ENCODE data around the gene NAA40. TPM values are rescaled to one million over a fixed set of nuclear protein-coding genes. Genes with fewer than 3 reads are reported as not detected.

NAA40 gene
- total and polyA plus RNA-seq, 2 experiments from 2014 or later: 10.1 to 24.6 TPM

GRCh38 chr11:63911876-63912275 is 26.9 kb upstream of the NAA40 start:
- Histone ChIP-seq H3K27ac (ENCODE audit: low read depth) (no peak overlapping the region), H3K9me2 (ENCODE audit: insufficient read depth) (no peaks in the 10 kb centered on the region)

More at GRCh38 chr11:63911876-63912275, 26.9 kb upstream of the NAA40 start:
- Histone ChIP-seq H3K4me3 (no peak overlapping the region), H2AFZ (no peak overlapping the region), H3K27me3 (ENCODE audit: insufficient read depth) (no peaks in the 10 kb centered on the region), H4K20me1 (replicated peaks; ENCODE audit: insufficient read depth) (peaks cover 7% of the 10 kb centered on the region; the same call in 1 of the 2 replicates), H3F3A (replicated peaks; ENCODE audit: low read depth) (peaks cover 38% of the 10 kb centered on the region), H3K79me2 (replicated peaks; ENCODE audit: insufficient read depth) (peaks cover 16% of the 10 kb centered on the region), H3K36me3 (ENCODE audit: insufficient read depth) (peaks cover 8% of the 10 kb centered on the region; the same call in 1 of the 2 replicates), H3K4me2 (no peak overlapping the region), H3K4me1 (ENCODE audit: insufficient read depth) (peaks cover 50% of the 10 kb centered on the region)
- no peaks in the 10 kb centered on the region; the same call in 2 of the 3 replicates for H3K9me3 Mint-ChIP-seq
- ATAC-seq (no peak), DNase-seq (ENCODE audit: low spot score) (no peak)
- H3K4me3 Mint-ChIP-seq: no peak overlapping the region
- H3K27ac Mint-ChIP-seq: no peak overlapping the region
- H3K36me3 Mint-ChIP-seq (ENCODE audit: low read depth): peaks cover 33% of the 10 kb centered on the region
- TF ChIP-seq EZH2 (IDR thresholded peaks at IDR 0.05; ENCODE audit: low read depth, unreplicated experiment) (no peak), ETS1 (IDR thresholded peaks at IDR 0.05) (no peak), EZH2phosphoT487 (IDR thresholded peaks at IDR 0.05; ENCODE audit: unreplicated experiment) (no peak), NANOG (IDR thresholded peaks at IDR 0.05; ENCODE audit: borderline replicate concordance) (no peak), POLR2AphosphoS5 (IDR thresholded peaks at IDR 0.05; ENCODE audit: low read depth) (no peak), CTCF (conservative IDR thresholded peaks at IDR 0.05; ENCODE audit: low read depth in 2 of 2) (no peak), ZNF114 (CRISPR knock-in tag; IDR thresholded peaks at IDR 0.05) (no peak), STAT1 (IDR thresholded peaks at IDR 0.05; ENCODE audit: unreplicated experiment) (no peak), JUNB (IDR thresholded peaks at IDR 0.05; ENCODE audit: unreplicated experiment) (no peak), ZNF331 (CRISPR knock-in tag; IDR thresholded peaks at IDR 0.05; ENCODE audit: low read depth) (no peak), ZNF462 (CRISPR knock-in tag; IDR thresholded peaks at IDR 0.05) (no peak), REST (IDR thresholded peaks at IDR 0.05; ENCODE audit: unreplicated experiment) (no peak), CREB1 (CRISPR knock-in tag; IDR thresholded peaks at IDR 0.05; ENCODE audit: low read depth) (no peak)
- H3K27me3 Mint-ChIP-seq (ENCODE audit: insufficient read depth, low read depth, poor library complexity): peaks cover 25% of the 10 kb centered on the region
- H3K4me1 Mint-ChIP-seq: peaks cover 52% of the 10 kb centered on the region

Measured in GM23338 (cell line).